ENCODE data around the gene ZNFX1.

DNA sequence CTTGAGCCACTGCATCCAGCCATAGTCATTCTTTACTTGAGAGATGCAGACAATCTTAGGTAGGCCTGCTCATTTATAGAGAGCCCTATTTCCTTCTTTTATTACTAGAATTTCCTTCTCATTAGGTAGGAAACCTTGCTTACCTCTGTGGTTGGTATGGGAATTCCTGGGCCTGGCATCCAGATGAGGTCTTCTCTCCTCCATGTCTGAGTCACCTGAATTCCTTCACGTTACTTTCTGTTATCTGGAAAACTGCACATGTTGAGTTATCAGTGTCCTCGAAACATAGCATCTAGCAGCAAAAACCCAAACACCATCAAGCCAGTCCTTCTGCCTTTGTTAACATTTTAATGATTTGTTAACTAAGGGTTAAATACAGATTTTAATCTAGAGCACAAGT lies 2.2 kb downstream of the ZNFX1 start:
- TF ChIP-seq, protein P1, sequence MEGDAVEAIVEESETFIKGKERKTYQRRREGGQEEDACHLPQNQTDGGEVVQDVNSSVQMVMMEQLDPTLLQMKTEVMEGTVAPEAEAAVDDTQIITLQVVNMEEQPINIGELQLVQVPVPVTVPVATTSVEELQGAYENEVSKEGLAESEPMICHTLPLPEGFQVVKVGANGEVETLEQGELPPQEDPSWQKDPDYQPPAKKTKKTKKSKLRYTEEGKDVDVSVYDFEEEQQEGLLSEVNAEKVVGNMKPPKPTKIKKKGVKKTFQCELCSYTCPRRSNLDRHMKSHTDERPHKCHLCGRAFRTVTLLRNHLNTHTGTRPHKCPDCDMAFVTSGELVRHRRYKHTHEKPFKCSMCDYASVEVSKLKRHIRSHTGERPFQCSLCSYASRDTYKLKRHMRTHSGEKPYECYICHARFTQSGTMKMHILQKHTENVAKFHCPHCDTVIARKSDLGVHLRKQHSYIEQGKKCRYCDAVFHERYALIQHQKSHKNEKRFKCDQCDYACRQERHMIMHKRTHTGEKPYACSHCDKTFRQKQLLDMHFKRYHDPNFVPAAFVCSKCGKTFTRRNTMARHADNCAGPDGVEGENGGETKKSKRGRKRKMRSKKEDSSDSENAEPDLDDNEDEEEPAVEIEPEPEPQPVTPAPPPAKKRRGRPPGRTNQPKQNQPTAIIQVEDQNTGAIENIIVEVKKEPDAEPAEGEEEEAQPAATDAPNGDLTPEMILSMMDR (IDR thresholded peaks at IDR 0.05 in 4 of 5, conservative IDR thresholded peaks at IDR 0.05 in 1 of 5) = no peak
- no peak for TF ChIP-seq POLR2A (IDR thresholded peaks at IDR 0.05)

All from gastrocnemius medialis (tissue), 4 donors.